Activated naive CD8-positive, alpha-beta T cell treated with anti-CD3 and anti-CD28 coated beads for 36 hours (primary cell): ENCODE measurements around the gene JAZF1. TPM values are rescaled to one million over a fixed set of nuclear protein-coding genes. Genes with fewer than 3 reads are reported as not detected.

Experiments
- DNase-seq: peaks from one replicate; pipeline ENCODE4 v3.0.0; 2021
- H3K27ac Mint-ChIP-seq: one replicate; pipeline ENCODE4 v1.8.0; 2022; ENCODE audit warnings: mild to moderate bottlenecking, moderate library complexity, mixed read lengths
- H3K27me3 Mint-ChIP-seq: one replicate; pipeline ENCODE4 v1.8.0; 2022; ENCODE audit warnings: mild to moderate bottlenecking, mixed read lengths
- H3K36me3 Mint-ChIP-seq: one replicate; pipeline ENCODE4 v1.8.0; 2021; ENCODE audit warnings: mild to moderate bottlenecking, mixed read lengths
- H3K4me1 Mint-ChIP-seq: one replicate; pipeline ENCODE4 v1.8.0; 2021; ENCODE audit warnings: mixed read lengths
- H3K4me3 Mint-ChIP-seq: one replicate; pipeline ENCODE4 v1.8.0; 2022; ENCODE audit warnings: mild to moderate bottlenecking, moderate library complexity, mixed read lengths
- H3K9me3 Mint-ChIP-seq: one replicate; pipeline ENCODE4 v1.8.0; 2022; ENCODE audit warnings: mixed read lengths
- total RNA-seq, 2 experiments: library from RNA; stranded (reverse); gene quantifications; one replicate each; pipeline ENCODE4 v1.2.3, GENCODE V29; 2021

Gene JAZF1
- total RNA-seq, 2 experiments from 2014 or later, result 6.6 to 7.4 TPM

- no peak for DNase-seq
- no peak overlapping the region for H3K4me3 Mint-ChIP-seq
- H3K27me3 Mint-ChIP-seq, result no peaks in the 10 kb centered on the region
- no peak overlapping the region for H3K27ac Mint-ChIP-seq
- H3K36me3 Mint-ChIP-seq, result no peaks in the 10 kb centered on the region
- H3K9me3 Mint-ChIP-seq, result no peaks in the 10 kb centered on the region
- H3K4me1 Mint-ChIP-seq, result no peaks in the 10 kb centered on the region
Measured at GRCh38 chr7:27961255-27961654, 219.3 kb downstream of the JAZF1 start.

- no peaks in the 10 kb centered on the region for H3K36me3 Mint-ChIP-seq
- H3K9me3 Mint-ChIP-seq, result no peaks in the 10 kb centered on the region
- no peak overlapping the region for H3K4me3 Mint-ChIP-seq
- H3K27me3 Mint-ChIP-seq, result no peaks in the 10 kb centered on the region
- DNase-seq, result no peak
- no peaks in the 10 kb centered on the region for H3K4me1 Mint-ChIP-seq
- no peak overlapping the region for H3K27ac Mint-ChIP-seq
Measured at GRCh38 chr7:27960415-27960814, 220.2 kb downstream of the JAZF1 start.

GRCh38 chr7:27958933-27959548 lies 221.6 kb downstream of the JAZF1 start:
- Mint-ChIP-seq H3K4me1 (peaks cover 2% of the 10 kb centered on the region), H3K4me3 (no peak overlapping the region), H3K27ac (no peak overlapping the region), H3K9me3 (no peaks in the 10 kb centered on the region), H3K27me3 (no peaks in the 10 kb centered on the region), H3K36me3 (no peaks in the 10 kb centered on the region)
- no peak for DNase-seq

GRCh38 chr7:27955596-27955995 lies 225.0 kb downstream of the JAZF1 start:
- Mint-ChIP-seq H3K9me3 (no peaks in the 10 kb centered on the region), H3K27me3 (no peaks in the 10 kb centered on the region), H3K36me3 (no peaks in the 10 kb centered on the region), H3K27ac (no peak overlapping the region), H3K4me1 (peaks cover 12% of the 10 kb centered on the region), H3K4me3 (no peak overlapping the region)
- no peak for DNase-seq

- Mint-ChIP-seq H3K4me3 (no peak overlapping the region), H3K4me1 (peaks cover 12% of the 10 kb centered on the region), H3K27me3 (peaks cover 4% of the 10 kb centered on the region), H3K36me3 (peaks cover under 1% of the 10 kb centered on the region), H3K27ac (no peak overlapping the region), H3K9me3 (no peaks in the 10 kb centered on the region)
- DNase-seq, result no peak
Measured at GRCh38 chr7:27955011-27955410, 225.6 kb downstream of the JAZF1 start.

- Mint-ChIP-seq H3K4me1 (peaks cover 12% of the 10 kb centered on the region), H3K9me3 (no peaks in the 10 kb centered on the region), H3K27me3 (peaks cover 6% of the 10 kb centered on the region), H3K27ac (no peak overlapping the region), H3K36me3 (peaks cover 3% of the 10 kb centered on the region), H3K4me3 (no peak overlapping the region)
- no peak for DNase-seq
Measured at GRCh38 chr7:27953777-27954176, 226.8 kb downstream of the JAZF1 start.

- peaks cover 6% of the 10 kb centered on the region for H3K27me3 Mint-ChIP-seq
- no peaks in the 10 kb centered on the region for H3K9me3 Mint-ChIP-seq
- no peak overlapping the region for H3K27ac Mint-ChIP-seq
- no peak overlapping the region for H3K4me3 Mint-ChIP-seq
- H3K4me1 Mint-ChIP-seq, result peaks cover 12% of the 10 kb centered on the region
- DNase-seq, result no peak
- peaks cover 3% of the 10 kb centered on the region for H3K36me3 Mint-ChIP-seq
Measured at GRCh38 chr7:27953361-27953760, 227.2 kb downstream of the JAZF1 start.

- H3K9me3 Mint-ChIP-seq, result no peaks in the 10 kb centered on the region
- H3K4me1 Mint-ChIP-seq, result peaks cover 12% of the 10 kb centered on the region
- peaks cover 3% of the 10 kb centered on the region for H3K36me3 Mint-ChIP-seq
- no peak overlapping the region for H3K4me3 Mint-ChIP-seq
- DNase-seq, result no peak
- H3K27ac Mint-ChIP-seq, result no peak overlapping the region
- H3K27me3 Mint-ChIP-seq, result peaks cover 6% of the 10 kb centered on the region
Measured at GRCh38 chr7:27952456-27953285, 227.9 kb downstream of the JAZF1 start.

- H3K4me1 Mint-ChIP-seq, result peaks cover 12% of the 10 kb centered on the region
Measured at GRCh38 chr7:27950123-27950522, 230.5 kb downstream of the JAZF1 start.

GRCh38 chr7:27948861-27949260 lies 231.7 kb downstream of the JAZF1 start:
- no peak for DNase-seq
- no peak overlapping the region for H3K4me3 Mint-ChIP-seq
- no peak overlapping the region for H3K27ac Mint-ChIP-seq
- no peaks in the 10 kb centered on the region for H3K9me3 Mint-ChIP-seq
- peaks cover 3% of the 10 kb centered on the region for H3K36me3 Mint-ChIP-seq
- peaks cover 6% of the 10 kb centered on the region for H3K27me3 Mint-ChIP-seq
- H3K4me1 Mint-ChIP-seq, result peaks cover 10% of the 10 kb centered on the region

More at GRCh38 chr7:27950123-27950522, 230.5 kb downstream of the JAZF1 start:
- Mint-ChIP-seq H3K36me3 (peaks cover 3% of the 10 kb centered on the region), H3K27me3 (peaks cover 6% of the 10 kb centered on the region), H3K9me3 (no peaks in the 10 kb centered on the region), H3K27ac (no peak overlapping the region), H3K4me3 (no peak overlapping the region)
- DNase-seq, result no peak

GRCh38 chr7:27947586-27948278 lies 232.9 kb downstream of the JAZF1 start:
- Mint-ChIP-seq H3K27me3 (peaks cover 6% of the 10 kb centered on the region), H3K9me3 (no peaks in the 10 kb centered on the region), H3K4me1 (peaks cover 6% of the 10 kb centered on the region), H3K27ac (no peak overlapping the region), H3K36me3 (peaks cover 3% of the 10 kb centered on the region), H3K4me3 (no peak overlapping the region)
- no peak for DNase-seq

- Mint-ChIP-seq H3K27me3 (peaks cover 6% of the 10 kb centered on the region), H3K4me1 (no peaks in the 10 kb centered on the region), H3K9me3 (no peaks in the 10 kb centered on the region), H3K36me3 (peaks cover 7% of the 10 kb centered on the region), H3K4me3 (no peak overlapping the region), H3K27ac (no peak overlapping the region)
- no peak for DNase-seq
Measured at GRCh38 chr7:27946351-27946750, 234.2 kb downstream of the JAZF1 start.

GRCh38 chr7:27945058-27945795 lies 235.4 kb downstream of the JAZF1 start:
- H3K27me3 Mint-ChIP-seq, result peaks cover 5% of the 10 kb centered on the region
- no peak overlapping the region for H3K4me3 Mint-ChIP-seq
- DNase-seq, result no peak

GRCh38 chr7:27944643-27945042 lies 236.0 kb downstream of the JAZF1 start:
- Mint-ChIP-seq H3K27me3 (no peaks in the 10 kb centered on the region), H3K9me3 (no peaks in the 10 kb centered on the region), H3K4me1 (no peaks in the 10 kb centered on the region)

More at GRCh38 chr7:27945058-27945795, 235.4 kb downstream of the JAZF1 start:
- no peaks in the 10 kb centered on the region for H3K4me1 Mint-ChIP-seq
- no peak overlapping the region for H3K27ac Mint-ChIP-seq
- peaks cover 11% of the 10 kb centered on the region for H3K36me3 Mint-ChIP-seq
- H3K9me3 Mint-ChIP-seq, result no peaks in the 10 kb centered on the region

GRCh38 chr7:27943241-27943640 lies 237.4 kb downstream of the JAZF1 start:
- Mint-ChIP-seq H3K27ac (no peak overlapping the region), H3K36me3 (peaks cover 10% of the 10 kb centered on the region), H3K27me3 (no peaks in the 10 kb centered on the region), H3K4me3 (no peak overlapping the region), H3K4me1 (no peaks in the 10 kb centered on the region), H3K9me3 (no peaks in the 10 kb centered on the region)
- no peak for DNase-seq

More at GRCh38 chr7:27944643-27945042, 236.0 kb downstream of the JAZF1 start:
- Mint-ChIP-seq H3K27ac (no peak overlapping the region), H3K36me3 (peaks cover 10% of the 10 kb centered on the region), H3K4me3 (no peak overlapping the region)
- DNase-seq, result no peak
